Loucy (cell line): Measurements from ENCODE around the gene COL25A1.

Source experiments
- H2AFZ ChIP-seq: fragments of 200-600 bp; sonication (generic); 2 replicates; pipeline ENCODE4 v1.6.0; 2016; ENCODE audit warnings: antibody characterized with exemption, mild to moderate bottlenecking, low read length, moderate library complexity
- H3F3A ChIP-seq: fragments of 200-600 bp; 2 replicates; pipeline ENCODE4 v1.6.0; 2016; ENCODE audit warnings: antibody characterized with exemption, low read depth, mild to moderate bottlenecking
- H3K27me3 ChIP-seq: fragments of 200-600 bp; sonication (generic); 2 replicates; pipeline ENCODE4 v1.6.1; 2014; ENCODE audit warnings: low read length, mild to moderate bottlenecking; ENCODE audit not compliant: insufficient read depth, poor library complexity, severe bottlenecking
- H3K36me3 ChIP-seq: fragments of 200-600 bp; sonication (generic); 2 replicates; pipeline ENCODE4 v1.6.1; 2016; ENCODE audit warnings: low read length; ENCODE audit not compliant: insufficient read depth
- H3K4me1 ChIP-seq: fragments of 200-600 bp; sonication (generic); 2 replicates; pipeline ENCODE4 v1.5.1; 2014; ENCODE audit warnings: low read length, mild to moderate bottlenecking; ENCODE audit not compliant: insufficient read depth, poor library complexity, severe bottlenecking
- H3K4me2 ChIP-seq: fragments of 200-600 bp; sonication (generic); 2 replicates; pipeline ENCODE4 v1.6.0; 2014; ENCODE audit warnings: antibody characterized with exemption, low read length, low read depth, mild to moderate bottlenecking; ENCODE audit not compliant: poor library complexity, severe bottlenecking
- H3K4me3 ChIP-seq: fragments of 200-600 bp; sonication (generic); 2 replicates; pipeline ENCODE4 v1.5.1; 2014; ENCODE audit warnings: low read length, mild to moderate bottlenecking, mixed read lengths; ENCODE audit not compliant: poor library complexity, severe bottlenecking
- H3K79me2 ChIP-seq: fragments of 200-600 bp; sonication (generic); 2 replicates; pipeline ENCODE4 v1.6.1; 2014; ENCODE audit warnings: low read length; ENCODE audit not compliant: insufficient read depth
- H3K9ac ChIP-seq: fragments of 200-600 bp; sonication (generic); 2 replicates; pipeline ENCODE4 v1.6.0; 2014; ENCODE audit warnings: mild to moderate bottlenecking, low read depth, low read length, moderate library complexity; ENCODE audit not compliant: poor library complexity, severe bottlenecking
- H3K9me2 ChIP-seq: fragments of 200-600 bp; sonication (generic); replicated peaks from 2 replicates; pipeline ENCODE4 v1.6.1; 2016; ENCODE audit warnings: low read depth, low read length, mixed read lengths
- H3K9me3 ChIP-seq: fragments of 200-600 bp; sonication (generic); 2 replicates; pipeline ENCODE4 v1.6.1; 2014; ENCODE audit warnings: mild to moderate bottlenecking, antibody characterized with exemption, low read length, low read depth; ENCODE audit not compliant: insufficient read depth
- H4K20me1 ChIP-seq: fragments of 200-600 bp; sonication (generic); 2 replicates; pipeline ENCODE4 v1.6.0; 2014; ENCODE audit warnings: antibody characterized with exemption, low read length, mild to moderate bottlenecking; ENCODE audit not compliant: insufficient read depth, poor library complexity, severe bottlenecking
- CTCF ChIP-seq: fragments of 200-600 bp; sonication (generic); conservative IDR thresholded peaks from 2 replicates; pipeline ENCODE4 v1.5.1; 2014; ENCODE audit warnings: mild to moderate bottlenecking, antibody characterized with exemption, low read length
- EZH2phosphoT487 ChIP-seq: fragments of 200-600 bp; IDR thresholded peaks from 2 replicates; pipeline ENCODE4 v1.6.1; 2018; ENCODE audit warnings: antibody characterized with exemption, mild to moderate bottlenecking, moderate library complexity, borderline replicate concordance

The COL25A1 gene

GRCh38 chr4:109211671-109212070 lies 90.8 kb downstream of the COL25A1 start:
- Histone ChIP-seq H3K27me3 (no peaks in the 10 kb centered on the region), H3K4me2 (no peak overlapping the region), H3K4me1 (no peaks in the 10 kb centered on the region), H3K9ac (no peak overlapping the region), H3K36me3 (no peaks in the 10 kb centered on the region), H3K79me2 (no peaks in the 10 kb centered on the region), H3K4me3 (no peak overlapping the region), H3F3A (no peaks in the 10 kb centered on the region), H2AFZ (no peak overlapping the region), H3K9me3 (no peaks in the 10 kb centered on the region), H3K9me2 (no peaks in the 10 kb centered on the region), H4K20me1 (no peaks in the 10 kb centered on the region)
- no peak for TF ChIP-seq EZH2phosphoT487
- TF ChIP-seq CTCF: no peak

GRCh38 chr4:109209647-109210046 lies 92.8 kb downstream of the COL25A1 start:
- no peaks in the 10 kb centered on the region for H3F3A ChIP-seq
- TF ChIP-seq EZH2phosphoT487: no peak
- TF ChIP-seq CTCF: no peak
- no peaks in the 10 kb centered on the region for H3K4me1 ChIP-seq
- H3K9ac ChIP-seq: no peak overlapping the region
- H2AFZ ChIP-seq: no peak overlapping the region
- H3K9me3 ChIP-seq: no peaks in the 10 kb centered on the region
- no peaks in the 10 kb centered on the region for H3K9me2 ChIP-seq
- no peaks in the 10 kb centered on the region for H4K20me1 ChIP-seq
- H3K27me3 ChIP-seq: no peaks in the 10 kb centered on the region
- H3K36me3 ChIP-seq: no peaks in the 10 kb centered on the region
- no peak overlapping the region for H3K4me2 ChIP-seq
- no peaks in the 10 kb centered on the region for H3K79me2 ChIP-seq
- no peak overlapping the region for H3K4me3 ChIP-seq

GRCh38 chr4:109207898-109208297 lies 94.6 kb downstream of the COL25A1 start:
- Histone ChIP-seq H3K4me1 (no peaks in the 10 kb centered on the region), H2AFZ (no peak overlapping the region), H3K27me3 (no peaks in the 10 kb centered on the region), H3K9me3 (no peaks in the 10 kb centered on the region), H3F3A (no peaks in the 10 kb centered on the region), H3K4me2 (no peak overlapping the region), H3K9ac (no peak overlapping the region), H3K9me2 (no peaks in the 10 kb centered on the region), H3K79me2 (no peaks in the 10 kb centered on the region), H3K4me3 (no peak overlapping the region), H3K36me3 (no peaks in the 10 kb centered on the region), H4K20me1 (no peaks in the 10 kb centered on the region)
- TF ChIP-seq CTCF (no peak), EZH2phosphoT487 (no peak)
